ENCODE data around the gene POGLUT2.

POGLUT2 gene

GRCh38 chr13:102758842-102759241 is 39.9 kb downstream of the POGLUT2 start:
- Histone ChIP-seq H3K9me3 (ENCODE audit: control insufficient read depth, low read length) (no peaks in the 10 kb centered on the region), H3K4me1 (no peaks in the 10 kb centered on the region), H3K4me3 (ENCODE audit: low read depth, low read length) (no peak overlapping the region), H3K79me2 (no peaks in the 10 kb centered on the region), H3K27ac (no peak overlapping the region), H3K9ac (no peak overlapping the region), H3K4me2 (ENCODE audit: low read length) (no peak overlapping the region), H3K36me3 (ENCODE audit: control insufficient read depth, insufficient read depth, low read length) (no peaks in the 10 kb centered on the region), H3K27me3 (ENCODE audit: control insufficient read depth, insufficient read depth, low read length) (no peaks in the 10 kb centered on the region), H2AFZ (no peak overlapping the region)
- no peak for TF ChIP-seq CTCF (IDR thresholded peaks at IDR 0.05)

GRCh38 chr13:102757006-102757405 is 41.8 kb downstream of the POGLUT2 start:
- no peak for TF ChIP-seq CTCF (IDR thresholded peaks at IDR 0.05)
- H3K36me3 ChIP-seq (ENCODE audit: control insufficient read depth, insufficient read depth, low read length) = no peaks in the 10 kb centered on the region

GRCh38 chr13:102751886-102752285 is 46.9 kb downstream of the POGLUT2 start:
- no peak overlapping the region for H3K9ac ChIP-seq
- H3K9me3 ChIP-seq (ENCODE audit: control insufficient read depth, low read length) = no peaks in the 10 kb centered on the region
- H3K36me3 ChIP-seq (ENCODE audit: control insufficient read depth, insufficient read depth, low read length) = no peaks in the 10 kb centered on the region
- TF ChIP-seq CTCF (IDR thresholded peaks at IDR 0.05) = no peak
- H2AFZ ChIP-seq = no peak overlapping the region
- H3K4me1 ChIP-seq = no peaks in the 10 kb centered on the region
- no peak overlapping the region for H3K4me2 ChIP-seq (ENCODE audit: low read length)
- no peak overlapping the region for H3K27ac ChIP-seq
- no peaks in the 10 kb centered on the region for H3K27me3 ChIP-seq (ENCODE audit: control insufficient read depth, insufficient read depth, low read length)
- H3K79me2 ChIP-seq = no peaks in the 10 kb centered on the region
- H3K4me3 ChIP-seq (ENCODE audit: low read depth, low read length) = no peak overlapping the region

More at GRCh38 chr13:102757006-102757405, 41.8 kb downstream of the POGLUT2 start:
- no peak overlapping the region for H3K4me3 ChIP-seq (ENCODE audit: low read depth, low read length)
- H3K9ac ChIP-seq = no peak overlapping the region
- no peak overlapping the region for H2AFZ ChIP-seq
- no peak overlapping the region for H3K4me2 ChIP-seq (ENCODE audit: low read length)
- H3K27me3 ChIP-seq (ENCODE audit: control insufficient read depth, insufficient read depth, low read length) = no peaks in the 10 kb centered on the region
- no peaks in the 10 kb centered on the region for H3K4me1 ChIP-seq
- H3K9me3 ChIP-seq (ENCODE audit: control insufficient read depth, low read length) = no peaks in the 10 kb centered on the region
- no peaks in the 10 kb centered on the region for H3K79me2 ChIP-seq
- no peak overlapping the region for H3K27ac ChIP-seq

- H3K36me3 ChIP-seq (ENCODE audit: control insufficient read depth, insufficient read depth, low read length) = no peaks in the 10 kb centered on the region
- no peak overlapping the region for H3K4me3 ChIP-seq (ENCODE audit: low read depth, low read length)
- no peak for TF ChIP-seq CTCF (IDR thresholded peaks at IDR 0.05)
- no peak overlapping the region for H3K9ac ChIP-seq
- H3K27me3 ChIP-seq (ENCODE audit: control insufficient read depth, insufficient read depth, low read length) = no peaks in the 10 kb centered on the region
- no peaks in the 10 kb centered on the region for H3K4me1 ChIP-seq
- H3K79me2 ChIP-seq = no peaks in the 10 kb centered on the region
- H3K4me2 ChIP-seq (ENCODE audit: low read length) = no peak overlapping the region
- H3K9me3 ChIP-seq (ENCODE audit: control insufficient read depth, low read length) = no peaks in the 10 kb centered on the region
- no peak overlapping the region for H2AFZ ChIP-seq
- no peak overlapping the region for H3K27ac ChIP-seq
Observed at GRCh38 chr13:102742506-102742905, 56.3 kb downstream of the POGLUT2 start.

GRCh38 chr13:102742101-102742500 is 56.7 kb downstream of the POGLUT2 start:
- Histone ChIP-seq H3K4me3 (ENCODE audit: low read depth, low read length) (no peak overlapping the region), H3K9me3 (ENCODE audit: control insufficient read depth, low read length) (no peaks in the 10 kb centered on the region), H3K27ac (no peak overlapping the region), H3K9ac (no peak overlapping the region), H3K79me2 (no peaks in the 10 kb centered on the region), H3K36me3 (ENCODE audit: control insufficient read depth, insufficient read depth, low read length) (no peaks in the 10 kb centered on the region), H3K27me3 (ENCODE audit: control insufficient read depth, insufficient read depth, low read length) (no peaks in the 10 kb centered on the region), H3K4me2 (ENCODE audit: low read length) (no peak overlapping the region), H2AFZ (no peak overlapping the region), H3K4me1 (no peaks in the 10 kb centered on the region)
- TF ChIP-seq CTCF (IDR thresholded peaks at IDR 0.05) = no peak

Data from parathyroid adenoma (tissue), 2 donors.